GM10266 (cell line): ENCODE measurements around the gene CLHC1.
"Not testable (repeated sequence)": the region's sequence is repeated elsewhere in the genome, so short reads cannot be mapped to it uniquely, and the experiment has no call there.

Source experiments
- DNase-seq: peaks from one replicate; pipeline ENCODE4 v3.0.0; 2012; ENCODE audit errors: extremely low spot score
- TF ChIP-seq, protein P1 (sequence below): IDR thresholded peaks from 2 replicates; pipeline ENCODE4 v1.5.1; 2012; ENCODE audit warnings: mild to moderate bottlenecking, low read depth; ENCODE audit not compliant: control insufficient read depth, insufficient read depth; ENCODE audit errors: missing control alignments

Gene CLHC1

DNA sequence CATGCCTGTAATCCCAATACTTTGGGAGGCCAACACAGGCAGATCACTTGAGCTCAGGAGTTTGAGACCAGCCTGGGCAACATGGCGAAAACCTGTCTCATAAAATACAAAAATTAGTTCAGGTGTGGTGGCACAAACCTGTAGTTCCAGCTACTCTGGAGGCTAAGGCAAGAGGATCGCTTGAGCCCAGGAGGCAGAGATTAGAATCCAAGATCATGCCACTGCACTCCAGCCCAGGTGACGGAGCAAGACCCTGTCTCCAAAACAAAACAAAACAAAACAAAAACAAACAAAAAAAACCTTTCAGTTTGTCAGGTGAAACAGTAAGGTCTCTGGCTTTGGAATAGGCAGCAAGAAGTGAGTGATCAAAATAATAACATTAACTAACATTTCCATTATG lies 84.6 kb downstream of the CLHC1 start:
- TF ChIP-seq, protein P1, sequence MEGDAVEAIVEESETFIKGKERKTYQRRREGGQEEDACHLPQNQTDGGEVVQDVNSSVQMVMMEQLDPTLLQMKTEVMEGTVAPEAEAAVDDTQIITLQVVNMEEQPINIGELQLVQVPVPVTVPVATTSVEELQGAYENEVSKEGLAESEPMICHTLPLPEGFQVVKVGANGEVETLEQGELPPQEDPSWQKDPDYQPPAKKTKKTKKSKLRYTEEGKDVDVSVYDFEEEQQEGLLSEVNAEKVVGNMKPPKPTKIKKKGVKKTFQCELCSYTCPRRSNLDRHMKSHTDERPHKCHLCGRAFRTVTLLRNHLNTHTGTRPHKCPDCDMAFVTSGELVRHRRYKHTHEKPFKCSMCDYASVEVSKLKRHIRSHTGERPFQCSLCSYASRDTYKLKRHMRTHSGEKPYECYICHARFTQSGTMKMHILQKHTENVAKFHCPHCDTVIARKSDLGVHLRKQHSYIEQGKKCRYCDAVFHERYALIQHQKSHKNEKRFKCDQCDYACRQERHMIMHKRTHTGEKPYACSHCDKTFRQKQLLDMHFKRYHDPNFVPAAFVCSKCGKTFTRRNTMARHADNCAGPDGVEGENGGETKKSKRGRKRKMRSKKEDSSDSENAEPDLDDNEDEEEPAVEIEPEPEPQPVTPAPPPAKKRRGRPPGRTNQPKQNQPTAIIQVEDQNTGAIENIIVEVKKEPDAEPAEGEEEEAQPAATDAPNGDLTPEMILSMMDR, result no peak
- DNase-seq, result no peak

DNA sequence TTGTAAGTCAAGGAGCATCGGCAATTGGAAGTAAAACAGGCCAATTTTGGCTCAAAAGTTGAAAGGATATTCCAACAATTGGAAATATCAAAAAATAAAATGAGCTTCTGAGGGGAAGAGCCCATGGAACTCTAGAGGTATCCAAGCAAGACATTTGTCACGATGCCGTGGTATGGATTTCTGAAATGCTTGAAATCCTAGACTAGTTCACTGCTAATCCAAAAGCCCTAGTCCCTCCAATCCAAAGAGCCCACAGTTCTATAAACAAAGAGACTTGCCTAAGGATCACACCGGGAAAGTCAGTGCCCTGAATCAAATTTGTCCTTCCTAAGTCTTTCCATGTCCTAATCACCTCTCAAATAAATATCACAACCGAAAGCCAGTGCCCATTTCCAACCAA lies 85.1 kb downstream of the CLHC1 start:
- DNase-seq, result no peak
- TF ChIP-seq, protein P1, result no peak

DNA sequence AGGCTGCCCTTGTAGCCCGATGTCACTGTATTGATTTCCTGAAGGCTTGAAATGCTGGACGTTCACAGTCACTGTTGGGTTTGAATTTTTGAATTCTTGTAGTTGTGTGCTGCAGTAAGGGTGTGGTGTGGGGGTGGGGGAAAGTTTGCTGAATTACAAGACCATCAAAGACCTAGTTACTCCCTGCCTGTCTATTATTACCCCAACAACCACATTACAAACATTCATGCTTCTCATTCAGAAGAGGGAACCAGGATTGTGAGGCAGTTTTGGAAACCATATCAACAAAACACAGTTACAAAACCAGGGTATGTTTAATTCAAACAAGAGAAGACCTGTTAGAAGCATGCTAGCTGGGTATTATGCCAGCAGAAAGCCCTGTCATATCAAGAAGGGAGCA lies 85.8 kb downstream of the CLHC1 start:
- TF ChIP-seq, protein P1, result no peak
- no peak for DNase-seq

DNA sequence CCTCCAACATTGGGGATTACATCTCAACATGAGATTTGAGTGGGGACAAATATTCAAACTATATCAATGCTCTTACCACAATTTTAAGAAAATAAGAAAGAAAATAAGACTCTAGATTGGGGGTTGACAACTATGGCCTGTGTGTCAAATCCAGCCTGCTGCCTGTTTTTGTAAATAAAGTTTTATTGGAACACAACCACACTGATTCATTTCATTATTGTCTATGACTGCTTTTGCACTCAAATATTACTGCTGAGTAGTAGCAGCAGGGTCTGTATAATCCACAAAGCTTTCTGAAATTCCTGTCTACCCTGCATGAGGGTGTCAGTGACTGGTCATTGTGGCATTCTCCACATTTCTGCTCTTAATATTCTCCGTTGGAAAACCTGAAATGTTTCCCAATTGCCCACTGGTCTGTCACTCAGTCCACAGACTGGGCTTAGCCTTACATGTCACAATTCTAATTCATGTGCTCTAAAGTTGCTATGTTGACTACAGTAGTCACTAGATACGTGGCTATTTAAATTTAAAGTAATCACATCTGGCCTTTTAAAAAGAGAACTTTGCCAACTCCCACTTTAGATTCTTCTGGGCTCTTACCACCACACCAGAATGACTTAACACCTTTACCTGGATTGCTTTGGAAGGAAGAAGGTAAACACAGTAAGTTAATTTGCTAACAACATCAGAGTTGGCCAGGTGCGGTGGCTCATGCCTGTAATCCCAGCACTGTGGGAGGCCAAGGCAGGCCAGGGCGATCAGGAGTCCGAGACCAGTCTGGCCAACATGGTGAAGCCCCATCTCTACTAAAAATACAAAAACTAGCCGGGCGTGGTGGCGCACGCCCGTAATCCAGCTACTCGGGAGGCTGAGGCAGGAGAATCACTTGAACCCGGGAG lies 86.9 kb downstream of the CLHC1 start:
- TF ChIP-seq, protein P1, result no peak
- no peak for DNase-seq

DNA sequence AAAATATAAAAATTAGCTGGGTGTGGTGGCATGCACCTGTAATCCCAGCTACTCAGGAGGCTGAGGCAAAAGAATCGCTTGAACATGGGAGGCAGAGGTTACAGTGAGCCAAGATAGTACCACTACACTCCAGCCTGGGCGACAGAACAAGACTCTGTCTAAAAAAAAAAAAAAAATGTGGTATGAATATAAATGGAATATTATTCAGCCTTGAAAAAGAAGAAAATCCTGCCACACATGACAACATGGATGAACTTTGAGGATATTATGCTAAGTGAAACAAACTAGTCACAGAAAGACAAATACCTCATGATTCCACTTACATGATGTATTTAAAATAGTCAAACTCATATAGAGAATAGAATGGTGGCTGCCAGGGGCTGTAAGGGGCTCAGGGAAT lies 88.4 kb downstream of the CLHC1 start:
- not testable (repeated sequence) for DNase-seq

DNA sequence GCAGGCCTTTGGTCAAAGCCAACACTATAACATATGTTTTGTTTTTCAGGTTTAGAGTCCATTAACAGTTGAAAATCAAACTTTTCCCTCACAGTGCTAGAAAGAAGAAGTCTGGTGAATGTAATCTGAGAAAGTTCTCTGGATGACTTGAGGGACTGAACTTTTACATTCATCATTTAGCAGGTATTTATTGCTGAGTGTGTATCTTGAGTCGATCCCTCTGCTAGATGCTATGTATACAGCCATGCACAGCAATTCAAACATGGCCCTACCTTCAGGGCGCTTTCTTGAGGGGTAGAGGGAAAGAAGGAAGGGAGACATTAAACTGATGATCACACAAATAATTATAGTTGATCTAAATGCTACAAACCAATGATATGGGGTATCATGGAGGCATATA lies 89.6 kb downstream of the CLHC1 start:
- TF ChIP-seq, protein P1, result no peak
- DNase-seq, result no peak

DNA sequence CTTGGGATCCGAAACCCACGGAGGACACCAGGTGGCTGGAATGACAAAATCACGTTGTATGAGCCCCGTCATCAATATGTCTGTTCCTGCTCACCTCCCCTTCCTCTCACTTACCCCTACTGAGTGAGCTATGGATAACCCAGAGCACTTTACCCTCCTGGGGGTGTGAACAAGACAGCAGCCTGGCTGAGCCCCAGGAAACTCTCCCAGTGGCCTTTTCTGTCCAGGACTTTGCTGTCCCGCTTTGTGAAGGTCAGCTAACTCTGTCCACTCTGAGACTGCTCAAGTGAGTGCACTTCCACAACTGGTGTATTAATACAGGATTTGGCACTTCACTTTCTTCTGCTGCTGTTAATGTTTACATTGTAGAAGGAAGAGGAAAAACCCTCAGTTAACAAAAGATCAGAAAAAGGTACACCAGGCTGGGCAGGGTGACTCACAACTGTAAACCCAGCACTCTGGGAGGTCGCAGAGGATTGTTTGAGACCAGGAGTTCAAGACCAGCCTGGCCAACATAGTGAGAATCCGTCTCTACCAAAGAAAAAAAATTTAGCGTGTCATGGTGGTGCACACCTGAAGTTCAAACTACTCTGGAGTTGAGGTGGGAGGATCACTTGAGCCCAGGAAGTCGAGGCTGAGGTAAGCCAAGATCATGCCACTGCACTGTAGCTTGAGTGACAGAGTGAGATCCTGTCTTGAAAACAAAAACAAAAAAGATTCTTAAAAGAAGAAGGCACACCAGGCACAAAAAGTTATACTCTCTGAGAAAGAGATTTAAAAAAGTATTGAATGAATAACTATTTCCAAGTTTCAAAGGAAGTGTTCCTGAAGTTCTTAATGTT lies 90.3 kb downstream of the CLHC1 start:
- TF ChIP-seq, protein P1, result no peak
- DNase-seq, result no peak
